Endothelial cell (in vitro differentiated cells): Measurements from ENCODE around the gene ASPA. TPM values are rescaled to one million over a fixed set of nuclear protein-coding genes. Genes with fewer than 3 reads are reported as not detected.

Experiments used
- DNase-seq: peaks from one replicate; pipeline ENCODE4 v3.0.0; 2021; ENCODE audit warnings: low spot score
- H3K27ac Mint-ChIP-seq: one replicate; pipeline ENCODE4 v1.8.0; 2021; ENCODE audit warnings: mixed read lengths, inconsistent platforms; ENCODE audit not compliant: unreplicated experiment
- H3K27me3 Mint-ChIP-seq: one replicate; pipeline ENCODE4 v1.8.0; 2021; ENCODE audit warnings: mild to moderate bottlenecking, moderate library complexity, mixed read lengths, inconsistent platforms; ENCODE audit not compliant: unreplicated experiment
- H3K36me3 Mint-ChIP-seq: one replicate; pipeline ENCODE4 v1.8.0; 2021; ENCODE audit warnings: mild to moderate bottlenecking, low read depth, mixed read lengths, inconsistent platforms; ENCODE audit not compliant: unreplicated experiment
- H3K4me1 Mint-ChIP-seq: one replicate; pipeline ENCODE4 v1.8.0; 2021; ENCODE audit warnings: mild to moderate bottlenecking, mixed read lengths, inconsistent platforms; ENCODE audit not compliant: unreplicated experiment
- H3K4me3 Mint-ChIP-seq: one replicate; pipeline ENCODE4 v1.8.0; 2021; ENCODE audit warnings: mild to moderate bottlenecking, mixed read lengths, inconsistent platforms; ENCODE audit not compliant: unreplicated experiment
- H3K9me3 Mint-ChIP-seq: one replicate; pipeline ENCODE4 v1.8.0; 2021; ENCODE audit warnings: mixed read lengths, inconsistent platforms; ENCODE audit not compliant: unreplicated experiment
- CTCF ChIP-seq: fragments of 200-600 bp; sonication (generic); IDR thresholded peaks from one replicate; pipeline ENCODE4 v1.5.0; 2021; ENCODE audit warnings: antibody characterized with exemption; ENCODE audit not compliant: unreplicated experiment
- total RNA-seq: library from RNA; stranded (reverse); fragmentation: NEBNext Ultra II Directional; extraction: Animal tissue kit (Norgen Biotek cat#: 25700); gene quantifications from one replicate; pipeline ENCODE4 v1.2.1, GENCODE V29; 2021; ENCODE audit not compliant: unreplicated experiment

Gene ASPA
- total RNA-seq, 1 donor from 2014 or later: not detected

DNA sequence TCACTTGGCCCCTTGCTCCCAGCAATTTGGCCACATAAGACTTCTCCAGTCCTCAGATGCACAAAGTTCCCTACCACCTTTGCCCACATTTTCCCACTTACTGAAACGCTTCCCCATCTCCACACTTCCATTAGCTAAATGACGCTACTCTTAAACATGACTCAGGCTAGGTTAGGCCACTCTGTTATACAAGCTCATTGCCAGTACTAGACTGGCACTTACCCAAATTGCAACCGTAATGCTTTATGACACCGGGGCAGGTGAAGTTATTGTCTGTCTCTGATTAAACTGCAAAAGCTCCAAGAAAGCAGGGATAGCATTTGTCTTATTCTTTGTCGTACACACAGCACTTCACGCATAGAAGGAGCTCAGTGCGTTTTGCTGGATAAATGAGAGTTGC, 29.2 kb downstream of the ASPA start:
- no peaks in the 10 kb centered on the region for H3K36me3 Mint-ChIP-seq
- H3K27ac Mint-ChIP-seq: no peak overlapping the region
- no peak for TF ChIP-seq CTCF
- no peaks in the 10 kb centered on the region for H3K4me1 Mint-ChIP-seq
- DNase-seq: no peak
- no peaks in the 10 kb centered on the region for H3K9me3 Mint-ChIP-seq
- no peak overlapping the region for H3K4me3 Mint-ChIP-seq
- H3K27me3 Mint-ChIP-seq: no peaks in the 10 kb centered on the region

DNA sequence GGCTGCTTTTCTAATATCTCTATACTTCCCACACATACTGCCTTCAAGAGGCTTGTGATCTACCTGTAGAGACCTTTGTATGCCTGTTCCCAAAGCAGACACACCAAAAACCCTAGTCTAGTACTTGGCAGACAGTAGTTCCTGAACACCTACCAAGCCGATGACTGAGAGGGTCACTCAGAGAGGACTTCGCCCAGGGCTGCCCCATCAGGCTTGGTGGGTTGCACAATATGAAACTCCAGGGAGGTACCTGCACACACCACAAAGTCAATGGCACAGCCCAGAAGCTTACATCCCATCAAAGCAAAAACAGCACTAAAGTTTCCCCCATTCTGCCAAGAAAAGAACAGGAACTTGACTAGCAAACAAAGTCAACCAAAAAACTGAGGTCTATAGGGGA, 30.3 kb downstream of the ASPA start:
- Mint-ChIP-seq H3K9me3 (no peaks in the 10 kb centered on the region), H3K4me3 (no peak overlapping the region), H3K27me3 (no peaks in the 10 kb centered on the region), H3K36me3 (no peaks in the 10 kb centered on the region), H3K4me1 (no peaks in the 10 kb centered on the region), H3K27ac (no peak overlapping the region)
- TF ChIP-seq CTCF: no peak
- no peak for DNase-seq

DNA sequence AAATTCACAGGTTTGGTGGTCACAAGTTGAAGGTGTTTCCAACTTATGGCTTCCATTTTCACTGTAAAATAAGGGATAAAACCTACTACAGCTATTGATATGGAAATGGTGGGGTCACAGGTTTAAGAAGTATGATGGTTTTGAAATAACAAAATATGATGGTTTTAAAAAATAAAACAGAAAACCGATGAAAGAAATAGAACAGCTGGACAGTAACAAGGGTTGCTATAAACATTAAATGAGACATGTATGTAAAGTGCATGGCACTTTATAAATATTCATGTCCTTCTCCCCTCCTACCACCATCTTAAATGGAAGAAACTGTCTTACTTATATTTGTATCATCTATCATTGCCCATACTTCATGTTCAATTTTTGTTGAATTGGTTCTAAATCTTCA, 31.3 kb downstream of the ASPA start:
- Mint-ChIP-seq H3K27me3 (no peaks in the 10 kb centered on the region), H3K9me3 (no peaks in the 10 kb centered on the region), H3K27ac (no peak overlapping the region), H3K4me3 (no peak overlapping the region), H3K36me3 (no peaks in the 10 kb centered on the region), H3K4me1 (no peaks in the 10 kb centered on the region)
- TF ChIP-seq CTCF: no peak
- no peak for DNase-seq

- H3K4me1 Mint-ChIP-seq: no peaks in the 10 kb centered on the region
- no peak overlapping the region for H3K27ac Mint-ChIP-seq
- no peak for TF ChIP-seq CTCF
- no peak for DNase-seq
- no peaks in the 10 kb centered on the region for H3K27me3 Mint-ChIP-seq
- no peaks in the 10 kb centered on the region for H3K36me3 Mint-ChIP-seq
- H3K9me3 Mint-ChIP-seq: no peaks in the 10 kb centered on the region
- H3K4me3 Mint-ChIP-seq: no peak overlapping the region
Observed at GRCh38 chr17:3507869-3508268, 32.1 kb downstream of the ASPA start.

GRCh38 chr17:3510090-3510489, 34.3 kb downstream of the ASPA start:
- H3K36me3 Mint-ChIP-seq: no peaks in the 10 kb centered on the region
- H3K27me3 Mint-ChIP-seq: no peaks in the 10 kb centered on the region
- TF ChIP-seq CTCF: no peak
- no peaks in the 10 kb centered on the region for H3K9me3 Mint-ChIP-seq
- H3K27ac Mint-ChIP-seq: no peak overlapping the region
- no peaks in the 10 kb centered on the region for H3K4me1 Mint-ChIP-seq
- DNase-seq: no peak
- H3K4me3 Mint-ChIP-seq: no peak overlapping the region
